GM20000 (cell line): Measurements from ENCODE around the gene ZNF878.

Experiments
- DNase-seq: peaks from one replicate; pipeline ENCODE4 v3.0.0; 2012; ENCODE audit warnings: low spot score
- CTCF ChIP-seq: IDR thresholded peaks from 2 replicates; pipeline ENCODE4 v1.5.1; 2012; ENCODE audit warnings: mild to moderate bottlenecking, control low read depth; ENCODE audit errors: extremely low read depth, missing control alignments

The ZNF878 gene

GRCh38 chr19:12015015-12015752 is 37.6 kb downstream of the ZNF878 start:
- DNase-seq = no peak
- no peak for TF ChIP-seq CTCF

- DNase-seq = peak; percentile 64
- no peak for TF ChIP-seq CTCF
Observed at GRCh38 chr19:12000152-12000981, 52.4 kb downstream of the ZNF878 start.

GRCh38 chr19:11995174-11995573 is 57.6 kb downstream of the ZNF878 start:
- TF ChIP-seq CTCF = no peak
- no peak for DNase-seq
